Testis (tissue), 3 donors: ENCODE data around the gene INAVA. TPM values are rescaled to one million over a fixed set of nuclear protein-coding genes. Genes with fewer than 3 reads are reported as not detected.
"Not testable (repeated sequence)": the region's sequence is repeated elsewhere in the genome, so short reads cannot be mapped to it uniquely, and the experiment has no call there.

Experiments
- DNase-seq: peaks from one replicate; pipeline ENCODE4 v3.0.0-alpha.2; 2019
- H3K27ac ChIP-seq, 2 donors: fragments of 200-600 bp; sonication (generic); one replicate each; pipeline ENCODE4 v1.5.1; 2019
- H3K27me3 ChIP-seq: fragments of 200-600 bp; sonication (generic); one replicate; pipeline ENCODE4 v1.5.1; 2019
- H3K36me3 ChIP-seq: fragments of 200-600 bp; sonication (generic); one replicate; pipeline ENCODE4 v1.5.1; 2017; ENCODE audit warnings: low read depth; ENCODE audit errors: missing control alignments
- H3K4me1 ChIP-seq: fragments of 200-600 bp; sonication (generic); one replicate; pipeline ENCODE4 v1.5.1; 2019
- H3K4me3 ChIP-seq, 2 donors: fragments of 200-600 bp; sonication (generic); one replicate each; pipeline ENCODE4 v1.5.1; 2017 to 2019
- H3K9me3 ChIP-seq: fragments of 200-600 bp; sonication (generic); one replicate; pipeline ENCODE4 v1.5.1; 2017
- POLR2A ChIP-seq: fragments of 450-650 bp; IDR thresholded peaks from one replicate; pipeline ENCODE4 v1.6.1; 2017; ENCODE audit warnings: antibody characterized with exemption, mild to moderate bottlenecking, moderate library complexity
- WGBS, 2 donors: methylation state at CpG; one replicate each; pipeline ENCODE4 v1.1.5; 2018; 5-methylcytosine and 5-hydroxymethylcytosine counted together
- intact Hi-C: fragments of 100-400 bp; cut with DNase I; formaldehyde crosslinking; loops from one replicate; pipeline ENCODE4 v1.15.1; 2023; ENCODE audit warnings: low total_unique reads
- polyA plus RNA-seq: library from polyadenylated mRNA; stranded (reverse); fragments of 350-450 nt; fragmentation: Illumina TruSeq; extraction: RNeasy Lipid Tissue Mini Kit (QIAGEN cat#74804); gene quantifications from one replicate; pipeline ENCODE4 v1.2.3, GENCODE V29; 2014; ENCODE audit warnings: low read depth, low replicate concordance; ENCODE audit not compliant: insufficient read depth
- total RNA-seq, 2 donors: library from RNA; depleted of rRNA; stranded (reverse); fragments of >200 nt; gene quantifications; one replicate each; pipeline ENCODE4 v1.2.3, GENCODE V29; 2016
- TF ChIP-seq, protein P1 (sequence below), 3 experiments: fragments of 450-650 bp in 2 of 3; fragments of 200-600 bp in 1 of 3; sonication (generic) in 1 of 3; IDR thresholded peaks; one replicate each; pipeline ENCODE4 v1.5.1; 2016 to 2019; ENCODE audit warnings: antibody characterized with exemption in 3 of 3, mild to moderate bottlenecking in 2 of 3, moderate library complexity in 1 of 3

INAVA gene
- total and polyA plus RNA-seq, 3 donors from 2014 or later = 1.5 to 5.8 (median 2.3) TPM

DNA sequence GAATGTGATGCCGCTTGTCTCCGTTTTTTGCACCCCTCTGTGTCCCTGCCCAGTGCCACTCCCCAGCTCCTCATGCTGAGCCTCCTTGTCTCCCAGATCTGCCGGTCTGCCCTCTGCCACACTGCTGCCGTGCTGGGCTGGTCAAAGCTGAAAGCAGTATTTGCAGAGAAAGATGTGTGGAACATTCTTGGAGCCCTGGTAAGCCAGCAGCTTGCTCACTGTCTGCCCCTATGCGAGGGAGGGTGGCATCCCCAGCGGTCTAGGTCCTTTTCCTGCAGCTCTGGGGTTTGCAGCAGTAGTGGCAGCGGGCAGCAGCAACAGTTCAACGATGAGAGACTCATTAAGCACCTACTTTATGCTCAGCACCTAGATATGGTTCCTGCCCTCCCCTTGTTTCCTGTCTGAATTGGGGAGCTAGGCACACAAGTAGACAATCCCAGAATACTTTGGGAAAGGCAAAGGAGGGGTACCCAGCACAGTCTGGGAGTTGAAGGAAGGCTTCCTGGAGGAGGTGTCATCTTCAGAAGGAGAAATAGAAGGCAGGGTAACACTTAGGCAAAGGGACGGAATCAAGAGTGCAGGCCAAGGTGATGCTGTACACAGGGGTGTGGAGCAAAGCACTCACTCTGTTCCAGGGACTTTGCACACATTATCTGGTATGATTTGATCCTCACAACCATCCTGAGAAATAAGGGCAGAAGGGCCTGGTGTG lies 65.7 kb downstream of the INAVA start:
- Histone ChIP-seq H3K4me1 (no peaks in the 10 kb centered on the region), H3K9me3 (no peaks in the 10 kb centered on the region), H3K4me3 (no peak overlapping the region), H3K27me3 (no peaks in the 10 kb centered on the region), H3K27ac (no peak overlapping the region), H3K36me3 (no peaks in the 10 kb centered on the region)
- 80 to 81% methylated on average over 9 of the region's 9 CpGs for WGBS, 2 donors
- intact Hi-C loops = no loop called here
- TF ChIP-seq POLR2A = no peak
- TF ChIP-seq, protein P1, sequence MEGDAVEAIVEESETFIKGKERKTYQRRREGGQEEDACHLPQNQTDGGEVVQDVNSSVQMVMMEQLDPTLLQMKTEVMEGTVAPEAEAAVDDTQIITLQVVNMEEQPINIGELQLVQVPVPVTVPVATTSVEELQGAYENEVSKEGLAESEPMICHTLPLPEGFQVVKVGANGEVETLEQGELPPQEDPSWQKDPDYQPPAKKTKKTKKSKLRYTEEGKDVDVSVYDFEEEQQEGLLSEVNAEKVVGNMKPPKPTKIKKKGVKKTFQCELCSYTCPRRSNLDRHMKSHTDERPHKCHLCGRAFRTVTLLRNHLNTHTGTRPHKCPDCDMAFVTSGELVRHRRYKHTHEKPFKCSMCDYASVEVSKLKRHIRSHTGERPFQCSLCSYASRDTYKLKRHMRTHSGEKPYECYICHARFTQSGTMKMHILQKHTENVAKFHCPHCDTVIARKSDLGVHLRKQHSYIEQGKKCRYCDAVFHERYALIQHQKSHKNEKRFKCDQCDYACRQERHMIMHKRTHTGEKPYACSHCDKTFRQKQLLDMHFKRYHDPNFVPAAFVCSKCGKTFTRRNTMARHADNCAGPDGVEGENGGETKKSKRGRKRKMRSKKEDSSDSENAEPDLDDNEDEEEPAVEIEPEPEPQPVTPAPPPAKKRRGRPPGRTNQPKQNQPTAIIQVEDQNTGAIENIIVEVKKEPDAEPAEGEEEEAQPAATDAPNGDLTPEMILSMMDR (IDR thresholded peaks at IDR 0.05) = no peak
- no peak for DNase-seq

DNA sequence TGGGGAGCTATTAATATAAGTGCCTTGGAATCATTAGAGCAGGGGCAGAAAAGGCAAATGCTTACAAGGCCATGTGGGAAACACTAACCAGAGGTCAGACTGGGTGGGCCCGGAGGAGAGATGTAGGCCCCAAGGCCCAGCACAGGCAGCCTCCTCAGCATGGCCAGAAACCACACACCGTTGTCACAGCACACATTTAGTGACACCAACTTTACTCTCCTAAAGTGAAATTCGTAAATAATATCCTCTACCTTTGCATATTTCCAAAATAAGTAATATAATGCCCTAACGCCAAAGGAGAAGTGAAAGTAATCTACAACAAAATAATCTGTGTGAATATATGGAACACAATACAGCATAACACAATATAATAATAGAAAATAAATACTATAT lies 66.2 kb downstream of the INAVA start:
- H3K27ac ChIP-seq = no peak overlapping the region
- no peaks in the 10 kb centered on the region for H3K9me3 ChIP-seq
- H3K4me1 ChIP-seq = no peaks in the 10 kb centered on the region
- 88 to 93% methylated on average over 4 of the region's 4 CpGs for WGBS, 2 donors
- intact Hi-C loops = no loop called here
- H3K4me3 ChIP-seq = no peak overlapping the region
- no peak for TF ChIP-seq POLR2A
- TF ChIP-seq, protein P1 (IDR thresholded peaks at IDR 0.05) = no peak
- no peaks in the 10 kb centered on the region for H3K36me3 ChIP-seq
- no peaks in the 10 kb centered on the region for H3K27me3 ChIP-seq
- no peak for DNase-seq

DNA sequence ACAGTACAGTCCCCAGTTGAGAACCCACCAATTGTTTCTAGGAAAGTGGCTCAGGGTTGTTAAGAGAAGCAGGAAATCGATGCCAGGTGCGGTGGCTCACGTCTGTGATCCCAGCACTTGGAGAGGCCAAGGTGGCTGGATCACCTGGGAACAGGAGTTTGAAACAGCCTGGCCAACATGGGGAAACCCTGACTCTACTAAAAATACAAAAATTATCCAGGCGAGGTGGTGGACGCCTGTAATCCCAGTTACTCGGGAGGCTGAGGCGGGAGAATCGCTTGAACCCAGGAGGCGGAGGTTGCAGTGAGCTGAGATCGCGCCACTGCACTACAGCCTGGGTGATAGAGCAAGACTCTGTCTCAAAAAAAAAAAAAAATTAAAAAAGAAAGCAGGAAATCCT lies 67.5 kb downstream of the INAVA start:
- H3K4me1 ChIP-seq, intact Hi-C loops, H3K9me3 ChIP-seq, H3K36me3 ChIP-seq, H3K4me3 ChIP-seq, DNase-seq, H3K27ac ChIP-seq, H3K27me3 ChIP-seq: not testable (repeated sequence)
- WGBS, 2 donors = 94 to 97% methylated on average over 11 of the region's 11 CpGs

DNA sequence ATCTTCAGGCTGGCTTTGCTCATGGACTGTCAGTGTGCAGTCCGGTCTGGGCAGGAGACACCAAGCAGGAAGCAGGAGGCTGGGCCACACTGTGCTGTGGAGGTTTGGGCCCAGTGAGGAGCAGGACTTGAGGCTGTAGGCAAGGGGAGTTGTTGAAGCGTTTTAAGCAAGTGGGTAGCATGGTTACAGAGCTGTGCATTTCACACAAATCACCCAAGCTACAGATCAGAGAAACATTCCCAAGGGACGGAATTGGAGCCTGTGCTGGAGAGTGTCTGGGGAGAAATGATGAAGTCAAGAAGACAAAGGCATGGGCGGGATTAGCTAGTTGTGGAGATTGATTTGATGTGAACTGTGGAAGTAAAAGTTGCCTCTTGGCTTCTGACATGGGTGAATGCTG lies 67.9 kb downstream of the INAVA start:
- Histone ChIP-seq H3K36me3 (no peaks in the 10 kb centered on the region), H3K27me3 (no peaks in the 10 kb centered on the region), H3K9me3 (no peaks in the 10 kb centered on the region), H3K27ac (no peak overlapping the region), H3K4me1 (no peaks in the 10 kb centered on the region), H3K4me3 (no peak overlapping the region)
- TF ChIP-seq, protein P1 (IDR thresholded peaks at IDR 0.05) = no peak
- 92 to 93% methylated on average over 4 of the region's 4 CpGs for WGBS, 2 donors
- no peak for DNase-seq
- intact Hi-C loops = no loop called here

DNA sequence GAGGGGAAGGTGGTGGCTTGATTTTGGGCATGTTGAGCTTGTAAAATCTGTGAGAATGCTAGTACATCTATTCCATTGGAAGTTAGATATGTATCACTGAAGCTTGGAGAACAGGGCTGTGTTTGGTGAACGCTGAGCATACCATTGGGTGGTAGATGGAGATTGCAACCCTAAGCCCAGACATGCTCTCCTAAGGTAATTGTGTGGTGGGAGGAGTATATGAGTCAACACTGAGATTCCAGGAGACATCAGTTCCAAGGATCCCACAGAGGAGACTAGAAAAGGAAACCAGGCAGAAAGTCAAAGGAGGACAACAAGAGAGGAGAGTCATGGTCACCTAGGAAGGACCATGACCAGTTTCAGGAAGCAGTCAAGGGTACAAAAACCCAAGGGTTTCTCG lies 68.4 kb downstream of the INAVA start:
- no peak overlapping the region for H3K27ac ChIP-seq
- no peaks in the 10 kb centered on the region for H3K9me3 ChIP-seq
- WGBS, 2 donors = 81 to 96% methylated on average over 2 of the region's 2 CpGs
- no peaks in the 10 kb centered on the region for H3K36me3 ChIP-seq
- no peaks in the 10 kb centered on the region for H3K27me3 ChIP-seq
- no peaks in the 10 kb centered on the region for H3K4me1 ChIP-seq
- DNase-seq = no peak
- H3K4me3 ChIP-seq = no peak overlapping the region
- TF ChIP-seq POLR2A = no peak
- TF ChIP-seq, protein P1 (IDR thresholded peaks at IDR 0.05) = no peak
- intact Hi-C loops = no loop called here

DNA sequence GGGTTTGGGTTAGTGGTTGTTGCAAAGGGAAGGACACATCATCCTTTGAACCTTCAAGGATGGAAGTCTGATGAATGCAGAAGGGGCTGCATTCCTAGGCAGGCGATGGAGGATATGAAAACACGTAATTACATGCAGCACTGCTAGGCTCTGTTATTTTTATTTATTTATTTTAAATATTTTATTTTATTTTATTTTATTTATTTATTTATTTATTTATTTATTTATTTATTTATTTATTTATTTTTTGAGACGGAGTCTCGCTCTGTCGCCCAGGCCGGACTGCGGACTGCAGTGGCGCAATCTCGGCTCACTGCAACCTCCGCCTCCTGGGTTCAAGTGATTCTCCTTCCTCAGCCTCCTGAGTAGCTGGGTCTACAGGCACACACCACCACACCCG lies 69.2 kb downstream of the INAVA start:
- H3K9me3 ChIP-seq, H3K36me3 ChIP-seq, DNase-seq, H3K27me3 ChIP-seq, H3K27ac ChIP-seq, H3K4me3 ChIP-seq, H3K4me1 ChIP-seq, intact Hi-C loops: not testable (repeated sequence)
- WGBS, 2 donors = 97 to 98% methylated on average over 11 of the region's 11 CpGs
